NCI-H1417 treated with DMSO at 0.1 percent for 48 hours (cell line): ENCODE measurements around the gene ST6GALNAC6.
A peak's percentile ranks its signal among the peaks of the same experiment; 100 is the strongest.
"Not testable (repeated sequence)": the region's sequence is repeated elsewhere in the genome, so short reads cannot be mapped to it uniquely, and the experiment has no call there.

ENCODE experiments used
- DNase-seq: peaks from one replicate; lab custom pipeline; 2025; lab: John Stamatoyannopoulos, UW

ST6GALNAC6 gene

GRCh38 chr9:127893392-127893791 is 6.0 kb downstream of the ST6GALNAC6 start:
- DNase-seq = no peak

- DNase-seq = no peak
These were observed 6.6 kb downstream of the ST6GALNAC6 start for GRCh38 chr9:127892831-127893230.

GRCh38 chr9:127890053-127890452 is 9.3 kb downstream of the ST6GALNAC6 start:
- no peak for DNase-seq

GRCh38 chr9:127887792-127888191 is 11.6 kb downstream of the ST6GALNAC6 start:
- no peak for DNase-seq

- no peak for DNase-seq
These were observed 12.9 kb downstream of the ST6GALNAC6 start for GRCh38 chr9:127886401-127886972.

- no peak for DNase-seq
These were observed 13.7 kb downstream of the ST6GALNAC6 start for GRCh38 chr9:127885508-127886281.

GRCh38 chr9:127884976-127885490 is 14.4 kb downstream of the ST6GALNAC6 start:
- DNase-seq = no peak

- no peak for DNase-seq
These were observed 14.9 kb downstream of the ST6GALNAC6 start for GRCh38 chr9:127884427-127884911.

GRCh38 chr9:127883959-127884358 is 15.4 kb downstream of the ST6GALNAC6 start:
- DNase-seq = no peak

GRCh38 chr9:127881715-127882114 is 17.7 kb downstream of the ST6GALNAC6 start:
- DNase-seq = not testable (repeated sequence)

GRCh38 chr9:127880143-127880542 is 19.3 kb downstream of the ST6GALNAC6 start:
- DNase-seq = no peak

- no peak for DNase-seq
These were observed 20.6 kb downstream of the ST6GALNAC6 start for GRCh38 chr9:127878652-127879390.

- DNase-seq = no peak
These were observed 21.3 kb downstream of the ST6GALNAC6 start for GRCh38 chr9:127878001-127878651.

GRCh38 chr9:127877566-127877998 is 21.8 kb downstream of the ST6GALNAC6 start, which contains the start of gene AK1:
TSS of gene AK1 (minus strand) at chr9:127877675. CDS start at chr9:127874617, 3,058 bp downstream.
- peak; percentile 6 for DNase-seq

- DNase-seq = no peak
These were observed 22.4 kb downstream of the ST6GALNAC6 start for GRCh38 chr9:127876764-127877562.

- DNase-seq = no peak
These were observed 23.2 kb downstream of the ST6GALNAC6 start for GRCh38 chr9:127876026-127876763.

- no peak for DNase-seq
These were observed 24.0 kb downstream of the ST6GALNAC6 start for GRCh38 chr9:127875306-127875966.

GRCh38 chr9:127874301-127875221 is 24.8 kb downstream of the ST6GALNAC6 start:
- no peak for DNase-seq

- no peak for DNase-seq
These were observed 25.5 kb downstream of the ST6GALNAC6 start for GRCh38 chr9:127873886-127874285.
